ENCODE data around the gene CCDC148. TPM values are rescaled to one million over a fixed set of nuclear protein-coding genes. Genes with fewer than 3 reads are reported as not detected.

CCDC148 gene
- total and polyA plus RNA-seq, 2 donors (not counting 1 experiment from before 2014, with no cell fraction given) = not detected

GRCh38 chr2:158124896-158125295, 331.7 kb downstream of the CCDC148 start:
- CTCF ChIA-PET = no interaction called here
- no peak overlapping the region for H3K27ac Mint-ChIP-seq
- POLR2A ChIA-PET = no interaction called here
- no peak overlapping the region for H3K4me3 ChIP-seq (ENCODE audit: control extremely low read depth in 1 of 5, extremely low read depth in 1 of 5, insufficient read depth in 1 of 5, low read depth in 2 of 5, low read length in 4 of 5)
- no peaks in the 10 kb centered on the region for H3K36me3 ChIP-seq (replicated peaks in 1 of 2; ENCODE audit: control extremely low read depth in 1 of 2, control insufficient read depth in 1 of 2, extremely low read depth in 1 of 2, insufficient read depth in 2 of 2, low read length in 1 of 2)
- H3K9ac ChIP-seq (ENCODE audit: low read length) = no peak overlapping the region
- no peaks in the 10 kb centered on the region for H3K27me3 Mint-ChIP-seq
- 76% methylated on average over 2 of the region's 2 CpGs for WGBS (ENCODE audit: insufficient coverage)
- intact Hi-C loops (cut with micrococcal nuclease) = no loop called here
- TF ChIP-seq EZH2 (IDR thresholded peaks at IDR 0.05; ENCODE audit: borderline replicate concordance, insufficient read depth, low read depth, low read length, poor library complexity, severe bottlenecking) = no peak
- TF ChIP-seq CTCF (IDR thresholded peaks at IDR 0.05) = no peak
- H3K4me1 ChIP-seq (ENCODE audit: control insufficient read depth in 2 of 2, insufficient read depth in 2 of 2, low read length in 2 of 2) = no peaks in the 10 kb centered on the region
- no peak overlapping the region for H3K4me3 Mint-ChIP-seq
- H3K27ac ChIP-seq (ENCODE audit: low read length in 2 of 2) = no peak overlapping the region
- H4K20me1 ChIP-seq (ENCODE audit: control insufficient read depth, insufficient read depth, low read length, poor library complexity, severe bottlenecking) = no peaks in the 10 kb centered on the region
- H3K79me2 ChIP-seq (ENCODE audit: control insufficient read depth, insufficient read depth, low read length) = no peaks in the 10 kb centered on the region
- ATAC-seq (ENCODE audit: low read depth) (no peak), DNase-seq (no peak)
- no peaks in the 10 kb centered on the region for H3K4me1 Mint-ChIP-seq
- H3K4me2 ChIP-seq (replicated peaks; ENCODE audit: low read depth, low read length, poor library complexity, severe bottlenecking) = no peak overlapping the region
- no peaks in the 10 kb centered on the region for H3K9me3 ChIP-seq (ENCODE audit: control extremely low read depth in 1 of 3, control insufficient read depth in 2 of 3, insufficient read depth in 1 of 3, low read length in 2 of 3)
- no peaks in the 10 kb centered on the region for H3K27me3 ChIP-seq (replicated peaks in 1 of 4; ENCODE audit: control extremely low read depth in 1 of 4, control insufficient read depth in 3 of 4, insufficient read depth in 4 of 4, low read length in 3 of 4)
- no peaks in the 10 kb centered on the region for H3K9me3 Mint-ChIP-seq (ENCODE audit: insufficient read depth)
- no peak overlapping the region for H2AFZ ChIP-seq (ENCODE audit: insufficient read depth, low read depth, low read length, poor library complexity, severe bottlenecking)

Small RNAs within 50 kb of the gene (small RNA-seq; reads per million reads assigned to genes)
- gene RN7SL393P (ENCODE audit: insufficient read length, low read depth, low replicate concordance) = not detected

Other genes starting within 250 kb of the CCDC148 start
- 13.3 and 13.5 TPM in 2 replicates for gene PKP4, start 199 bp upstream of the CCDC148 start, total RNA-seq
- gene PKP4, start 199 bp upstream of the CCDC148 start, polyA plus RNA-seq = 2.0 and 2.8 TPM in 2 replicates